Measurements from ENCODE around the gene FAM120A.

The FAM120A gene

GRCh38 chr9:93580654-93581380 lies 129.3 kb downstream of the FAM120A start:
- no peak for DNase-seq

- DNase-seq, result no peak
Measured at GRCh38 chr9:93582115-93582514, 130.6 kb downstream of the FAM120A start.

- DNase-seq, result no peak
Measured at GRCh38 chr9:93582550-93582949, 131.1 kb downstream of the FAM120A start.

GRCh38 chr9:93585259-93585658 lies 133.8 kb downstream of the FAM120A start:
- DNase-seq, result no peak

GRCh38 chr9:93585695-93586094 lies 134.2 kb downstream of the FAM120A start:
- DNase-seq, result no peak

- no peak for DNase-seq
Measured at GRCh38 chr9:93586290-93587057, 135.0 kb downstream of the FAM120A start.

GRCh38 chr9:93587284-93587650 lies 135.8 kb downstream of the FAM120A start:
- DNase-seq, result no peak

- no peak for DNase-seq
Measured at GRCh38 chr9:93587651-93588347, 136.3 kb downstream of the FAM120A start.

GRCh38 chr9:93588641-93589609 lies 137.4 kb downstream of the FAM120A start:
- no peak for DNase-seq

GRCh38 chr9:93589688-93590087 lies 138.2 kb downstream of the FAM120A start:
- no peak for DNase-seq

GRCh38 chr9:93590609-93591234 lies 139.2 kb downstream of the FAM120A start:
- DNase-seq, result no peak

GRCh38 chr9:93591301-93592007 lies 140.0 kb downstream of the FAM120A start:
- no peak for DNase-seq

- DNase-seq, result no peak
Measured at GRCh38 chr9:93592008-93592642, 140.6 kb downstream of the FAM120A start.

- DNase-seq, result no peak
Measured at GRCh38 chr9:93592643-93593021, 141.1 kb downstream of the FAM120A start.

GRCh38 chr9:93593144-93593658 lies 141.7 kb downstream of the FAM120A start:
- no peak for DNase-seq

- DNase-seq, result no peak
Measured at GRCh38 chr9:93594041-93594756, 142.7 kb downstream of the FAM120A start.

- no peak for DNase-seq
Measured at GRCh38 chr9:93595461-93595860, 144.0 kb downstream of the FAM120A start.

- DNase-seq, result no peak
Measured at GRCh38 chr9:93595861-93596365, 144.4 kb downstream of the FAM120A start.

GRCh38 chr9:93596399-93596798 lies 144.9 kb downstream of the FAM120A start:
- DNase-seq, result no peak

Measured in activated CD4-positive, alpha-beta T cell treated with anti-CD3 and anti-CD28 coated beads, Interleukin-2, amount 50 U/mL, for 16 hours (primary cell).